Prostate gland (tissue), 2 donors: Measurements from ENCODE around the gene CALHM1.

Experiments used
- POLR2A ChIP-seq: fragments of 450-650 bp; IDR thresholded peaks from one replicate; pipeline ENCODE4 v1.6.1; 2016; ENCODE audit warnings: antibody characterized with exemption, mild to moderate bottlenecking
- POLR2AphosphoS5 ChIP-seq: sonication (generic); formaldehyde crosslinking; IDR thresholded peaks from one replicate; pipeline ENCODE4 v1.6.1; 2017; ENCODE audit warnings: antibody characterized with exemption
- TF ChIP-seq, protein P1 (sequence below), 4 experiments: fragments of 200-600 bp in 2 of 4; fragments of 450-650 bp in 2 of 4; sonication (generic) in 2 of 4; IDR thresholded peaks; 1 replicate in 3 of 4; 2 replicates in 1 of 4; pipeline ENCODE4 v1.5.1; 2016 to 2019; ENCODE audit warnings: antibody characterized with exemption in 4 of 4, mild to moderate bottlenecking in 2 of 4, moderate library complexity in 2 of 4

- TF ChIP-seq, protein P1, sequence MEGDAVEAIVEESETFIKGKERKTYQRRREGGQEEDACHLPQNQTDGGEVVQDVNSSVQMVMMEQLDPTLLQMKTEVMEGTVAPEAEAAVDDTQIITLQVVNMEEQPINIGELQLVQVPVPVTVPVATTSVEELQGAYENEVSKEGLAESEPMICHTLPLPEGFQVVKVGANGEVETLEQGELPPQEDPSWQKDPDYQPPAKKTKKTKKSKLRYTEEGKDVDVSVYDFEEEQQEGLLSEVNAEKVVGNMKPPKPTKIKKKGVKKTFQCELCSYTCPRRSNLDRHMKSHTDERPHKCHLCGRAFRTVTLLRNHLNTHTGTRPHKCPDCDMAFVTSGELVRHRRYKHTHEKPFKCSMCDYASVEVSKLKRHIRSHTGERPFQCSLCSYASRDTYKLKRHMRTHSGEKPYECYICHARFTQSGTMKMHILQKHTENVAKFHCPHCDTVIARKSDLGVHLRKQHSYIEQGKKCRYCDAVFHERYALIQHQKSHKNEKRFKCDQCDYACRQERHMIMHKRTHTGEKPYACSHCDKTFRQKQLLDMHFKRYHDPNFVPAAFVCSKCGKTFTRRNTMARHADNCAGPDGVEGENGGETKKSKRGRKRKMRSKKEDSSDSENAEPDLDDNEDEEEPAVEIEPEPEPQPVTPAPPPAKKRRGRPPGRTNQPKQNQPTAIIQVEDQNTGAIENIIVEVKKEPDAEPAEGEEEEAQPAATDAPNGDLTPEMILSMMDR (IDR thresholded peaks at IDR 0.05) = no peak
- TF ChIP-seq POLR2AphosphoS5 (no peak), POLR2A (no peak)
Measured at GRCh38 chr10:103458720-103459119, at the start of gene CALHM1.
